Body of pancreas (tissue), 4 donors: ENCODE data around the gene EXO5. TPM values are rescaled to one million over a fixed set of nuclear protein-coding genes. Genes with fewer than 3 reads are reported as not detected.
"Not testable (repeated sequence)": the region's sequence is repeated elsewhere in the genome, so short reads cannot be mapped to it uniquely, and the experiment has no call there.

Experiments
- ATAC-seq: fragments of 150-250 bp; one replicate; pipeline ENCODE4 v1.9.1; 2016
- DNase-seq, 4 donors: peaks; one replicate each; pipeline ENCODE4 v3.0.0-alpha.2; 2019
- H3K27ac ChIP-seq, 4 donors: fragments of 200-600 bp; sonication (generic); 1 replicate in 3 of 4; 2 replicates in 1 of 4; pipeline versions ENCODE4 v1.5.1 to v1.6.1; 2016 to 2019; ENCODE audit warnings: mild to moderate bottlenecking in 1 of 4, mixed read lengths in 1 of 4, moderate library complexity in 1 of 4
- H3K27me3 ChIP-seq, 2 donors: fragments of 200-600 bp; sonication (generic); one replicate each; pipeline ENCODE4 v1.6.0; 2016; ENCODE audit warnings: mild to moderate bottlenecking in 1 of 2
- H3K36me3 ChIP-seq, 2 donors: fragments of 200-600 bp; sonication (generic); replicated peaks in 1 of 2; 2 replicates each; pipeline ENCODE4 v1.5.1; 2016; ENCODE audit warnings: low read depth in 2 of 2; ENCODE audit not compliant: insufficient read depth in 1 of 2
- H3K4me1 ChIP-seq: fragments of 200-600 bp; sonication (generic); one replicate; pipeline ENCODE4 v1.6.0; 2016
- H3K4me3 ChIP-seq, 2 donors: fragments of 200-600 bp; sonication (generic); 1 replicate in 1 of 2; 2 replicates in 1 of 2; pipeline ENCODE4 v1.5.1; 2016 to 2019
- H3K9me3 ChIP-seq, 3 donors: fragments of 200-600 bp; sonication (generic); 1 replicate in 2 of 3; 2 replicates in 1 of 3; pipeline ENCODE4 v1.5.1; 2016
- POLR2A ChIP-seq, 3 donors: fragments of 450-650 bp; IDR thresholded peaks; one replicate each; pipeline ENCODE4 v1.6.1; 2016; ENCODE audit warnings: antibody characterized with exemption in 3 of 3, mild to moderate bottlenecking in 2 of 3
- whole genome bisulfite sequencing, 2 donors: methylation state at CpG; one replicate each; pipeline ENCODE4 v1.1.5; 2017; 5-methylcytosine and 5-hydroxymethylcytosine counted together
- intact Hi-C: fragments of 100-400 bp; cut with DNase I; formaldehyde crosslinking; loops from one replicate; pipeline ENCODE4 v1.15.1; 2023
- total RNA-seq, 2 donors: library from RNA; depleted of rRNA; stranded (reverse); fragments of >200 nt; gene quantifications; one replicate each; pipeline ENCODE4 v1.1.0, GENCODE V29; 2016
- TF ChIP-seq, protein P1 (sequence below), 7 experiments: fragments of 450-650 bp in 4 of 7; fragments of 200-600 bp in 3 of 7; sonication (generic) in 3 of 7; IDR thresholded peaks; one replicate each; pipeline ENCODE4 v1.5.1; 2016 to 2019; ENCODE audit warnings: antibody characterized with exemption in 7 of 7

The EXO5 gene
- total RNA-seq, 2 donors from 2014 or later = 5.2 to 12.9 TPM

DNA sequence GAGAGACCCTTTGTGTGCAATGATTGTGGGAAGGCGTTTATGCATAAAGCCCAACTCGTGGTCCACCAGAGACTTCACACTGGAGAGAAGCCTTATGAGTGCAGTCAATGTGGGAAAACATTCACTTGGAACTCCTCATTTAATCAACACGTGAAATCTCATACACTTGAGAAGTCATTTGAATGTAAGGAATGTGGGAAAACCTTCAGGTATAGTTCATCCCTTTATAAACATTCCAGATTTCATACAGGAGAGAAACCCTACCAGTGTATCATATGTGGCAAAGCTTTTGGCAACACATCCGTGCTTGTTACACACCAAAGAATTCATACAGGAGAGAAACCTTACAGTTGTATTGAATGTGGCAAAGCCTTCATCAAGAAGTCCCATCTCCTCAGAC lies 38.4 kb downstream of the EXO5 start:
- no peak for ATAC-seq
- TF ChIP-seq, protein P1, sequence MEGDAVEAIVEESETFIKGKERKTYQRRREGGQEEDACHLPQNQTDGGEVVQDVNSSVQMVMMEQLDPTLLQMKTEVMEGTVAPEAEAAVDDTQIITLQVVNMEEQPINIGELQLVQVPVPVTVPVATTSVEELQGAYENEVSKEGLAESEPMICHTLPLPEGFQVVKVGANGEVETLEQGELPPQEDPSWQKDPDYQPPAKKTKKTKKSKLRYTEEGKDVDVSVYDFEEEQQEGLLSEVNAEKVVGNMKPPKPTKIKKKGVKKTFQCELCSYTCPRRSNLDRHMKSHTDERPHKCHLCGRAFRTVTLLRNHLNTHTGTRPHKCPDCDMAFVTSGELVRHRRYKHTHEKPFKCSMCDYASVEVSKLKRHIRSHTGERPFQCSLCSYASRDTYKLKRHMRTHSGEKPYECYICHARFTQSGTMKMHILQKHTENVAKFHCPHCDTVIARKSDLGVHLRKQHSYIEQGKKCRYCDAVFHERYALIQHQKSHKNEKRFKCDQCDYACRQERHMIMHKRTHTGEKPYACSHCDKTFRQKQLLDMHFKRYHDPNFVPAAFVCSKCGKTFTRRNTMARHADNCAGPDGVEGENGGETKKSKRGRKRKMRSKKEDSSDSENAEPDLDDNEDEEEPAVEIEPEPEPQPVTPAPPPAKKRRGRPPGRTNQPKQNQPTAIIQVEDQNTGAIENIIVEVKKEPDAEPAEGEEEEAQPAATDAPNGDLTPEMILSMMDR (IDR thresholded peaks at IDR 0.05) = no peak
- TF ChIP-seq POLR2A (IDR thresholded peaks at IDR 0.05) = no peak
- Histone ChIP-seq H3K9me3 (no peaks in the 10 kb centered on the region), H3K4me1 (no peaks in the 10 kb centered on the region), H3K27me3 (no peaks in the 10 kb centered on the region), H3K36me3 (peaks cover 12 to 15% of the 10 kb centered on the region in 2 donors), H3K27ac (no peak overlapping the region), H3K4me3 (no peak overlapping the region)
- 89 to 93% methylated on average over 4 of the region's 4 CpGs for WGBS, 2 donors
- no peak for DNase-seq
- intact Hi-C loops = no loop called here

DNA sequence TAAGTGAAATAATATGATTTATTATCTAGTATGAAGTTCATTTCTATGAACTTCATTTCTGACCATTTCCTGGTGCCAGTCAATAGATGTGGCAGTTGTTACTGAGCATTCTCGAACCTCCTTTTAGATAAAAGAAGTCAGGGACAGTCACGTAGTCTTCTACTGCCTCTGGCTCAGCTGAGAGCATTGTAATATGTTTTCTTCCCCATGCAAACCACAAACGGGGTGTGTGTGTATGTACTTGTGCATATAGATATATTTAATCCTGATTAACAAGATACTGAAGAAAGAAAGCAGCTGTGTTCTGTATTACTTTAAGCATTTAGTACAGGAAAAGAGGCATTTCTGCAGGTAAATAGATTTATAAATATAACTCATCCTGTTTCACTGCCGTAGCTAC lies 44.5 kb downstream of the EXO5 start:
- no peaks in the 10 kb centered on the region for H3K4me1 ChIP-seq
- TF ChIP-seq, protein P1 (IDR thresholded peaks at IDR 0.05) = no peak
- no peak for TF ChIP-seq POLR2A (IDR thresholded peaks at IDR 0.05)
- no peak overlapping the region for H3K27ac ChIP-seq
- no peak for DNase-seq
- WGBS, 2 donors = 57 to 63% methylated on average over 4 of the region's 4 CpGs
- no peak overlapping the region for H3K4me3 ChIP-seq
- no peaks in the 10 kb centered on the region for H3K27me3 ChIP-seq
- ATAC-seq = no peak
- H3K9me3 ChIP-seq = no peaks in the 10 kb centered on the region
- H3K36me3 ChIP-seq = no peaks in the 10 kb centered on the region
- intact Hi-C loops = no loop called here

DNA sequence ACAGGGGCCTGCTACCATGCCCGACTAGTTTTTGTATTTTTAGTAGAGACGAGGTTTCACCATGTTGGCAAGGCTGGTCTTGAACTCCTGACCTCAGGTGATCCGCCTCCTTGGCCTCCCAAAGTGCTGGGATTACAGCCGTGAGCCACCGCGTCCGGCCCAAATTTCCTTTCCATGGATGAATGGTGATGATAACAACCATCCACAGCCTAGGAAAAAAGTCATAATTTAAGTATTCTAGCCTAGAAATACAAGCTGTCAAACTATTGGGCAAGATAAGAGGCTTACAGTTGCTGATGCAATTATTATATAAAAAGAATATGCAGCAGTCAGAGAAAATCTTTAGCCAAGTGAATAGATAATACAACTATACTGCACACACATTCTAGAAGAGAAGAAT lies 46.2 kb downstream of the EXO5 start:
- H3K9me3 ChIP-seq, H3K27ac ChIP-seq, H3K4me1 ChIP-seq, H3K36me3 ChIP-seq, DNase-seq, ATAC-seq, H3K4me3 ChIP-seq, H3K27me3 ChIP-seq, intact Hi-C loops: not testable (repeated sequence)
- WGBS, 2 donors = 75 to 89% methylated on average over 7 of the region's 7 CpGs

DNA sequence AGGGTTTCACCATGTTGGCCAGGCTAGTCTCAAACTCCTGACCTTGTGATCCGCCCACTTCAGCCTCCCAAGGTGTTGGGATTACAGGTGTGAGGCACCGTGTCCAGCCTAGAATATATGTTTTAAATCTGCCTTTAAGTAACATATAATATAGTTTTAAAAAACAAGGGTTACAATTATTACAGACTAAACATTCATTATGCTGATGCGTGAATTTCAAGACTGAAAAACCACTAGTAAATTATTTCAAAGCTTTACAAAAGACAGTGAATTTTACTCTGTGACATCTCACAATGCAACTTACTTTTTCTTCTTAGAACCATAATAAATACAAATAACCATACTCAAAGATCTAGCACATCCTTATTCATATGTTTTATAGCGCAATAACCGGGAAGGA lies 47.6 kb downstream of the EXO5 start:
- H3K4me3 ChIP-seq = no peak overlapping the region
- 82 to 87% methylated on average over 5 of the region's 5 CpGs for WGBS, 2 donors
- no peaks in the 10 kb centered on the region for H3K4me1 ChIP-seq
- ATAC-seq (no peak), DNase-seq (no peak)
- TF ChIP-seq, protein P1 (IDR thresholded peaks at IDR 0.05) = no peak
- no peak for TF ChIP-seq POLR2A (IDR thresholded peaks at IDR 0.05)
- intact Hi-C loops = no loop called here
- H3K27me3 ChIP-seq = no peaks in the 10 kb centered on the region
- H3K9me3 ChIP-seq = no peaks in the 10 kb centered on the region
- H3K27ac ChIP-seq = no peak overlapping the region
- no peaks in the 10 kb centered on the region for H3K36me3 ChIP-seq

DNA sequence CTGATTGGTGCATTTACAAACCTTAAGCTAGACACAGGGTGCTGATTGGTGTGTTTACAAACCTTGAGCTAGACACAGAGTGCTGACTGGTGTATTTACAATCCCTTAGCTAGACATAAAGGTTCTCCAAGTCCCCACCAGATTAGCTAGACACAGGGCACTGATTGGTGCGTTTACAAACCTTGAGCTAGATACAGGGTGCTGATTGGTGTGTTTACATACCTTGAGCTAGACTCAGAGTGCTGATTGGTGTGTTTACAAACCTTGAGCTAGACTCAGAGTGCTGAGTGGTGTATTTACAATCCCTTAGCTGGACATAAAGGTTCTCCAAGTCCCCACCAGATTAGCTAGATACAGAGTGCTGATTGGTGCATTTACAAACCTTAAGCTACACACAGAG lies 49.7 kb downstream of the EXO5 start:
- H3K36me3 ChIP-seq, H3K27me3 ChIP-seq, ATAC-seq, H3K4me3 ChIP-seq, H3K27ac ChIP-seq, intact Hi-C loops, DNase-seq, H3K9me3 ChIP-seq, H3K4me1 ChIP-seq: not testable (repeated sequence)
- 44% methylated on average over 1 of the region's 1 CpG; no CpG with 5 or more reads in 1 of the 2 donors for WGBS, 2 donors

DNA sequence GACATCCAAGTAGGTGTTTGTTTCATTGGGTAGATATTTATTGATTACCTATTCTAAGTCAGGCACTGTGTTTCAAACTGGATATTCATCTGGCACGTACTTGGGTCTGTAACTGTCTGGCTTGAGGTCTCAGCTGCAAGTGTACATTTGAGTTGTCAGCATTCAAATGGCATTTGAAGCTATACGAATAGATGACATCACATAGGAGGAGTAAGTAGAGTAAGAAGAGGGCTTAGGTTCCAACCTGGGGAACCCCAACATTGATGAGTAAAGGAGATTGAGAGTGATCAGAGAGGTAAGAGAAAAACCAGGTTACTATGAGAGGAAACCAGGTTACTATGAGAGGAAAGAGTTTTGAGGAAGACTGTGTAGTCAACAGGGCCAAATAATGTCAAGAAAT lies 53.6 kb downstream of the EXO5 start:
- no peak overlapping the region for H3K4me3 ChIP-seq
- intact Hi-C loops = no loop called here
- 74 to 79% methylated on average over 2 of the region's 2 CpGs for WGBS, 2 donors
- no peak for TF ChIP-seq POLR2A (IDR thresholded peaks at IDR 0.05)
- no peaks in the 10 kb centered on the region for H3K9me3 ChIP-seq
- no peaks in the 10 kb centered on the region for H3K36me3 ChIP-seq
- no peaks in the 10 kb centered on the region for H3K4me1 ChIP-seq
- DNase-seq = no peak
- no peaks in the 10 kb centered on the region for H3K27me3 ChIP-seq
- no peak overlapping the region for H3K27ac ChIP-seq
- no peak for ATAC-seq
